ENCODE data around the gene PNPLA5. TPM values are rescaled to one million over a fixed set of nuclear protein-coding genes. Genes with fewer than 3 reads are reported as not detected.
A peak's percentile ranks its signal among the peaks of the same experiment; 100 is the strongest.

PNPLA5 gene
- total RNA-seq, 1 donor from 2014 or later: not detected

GRCh38 chr22:43926349-43926710 lies 34.5 kb upstream of the PNPLA5 start:
- H3K9me3 Mint-ChIP-seq: no peaks in the 10 kb centered on the region
- no peaks in the 10 kb centered on the region for H3K27me3 Mint-ChIP-seq
- peaks cover 14% of the 10 kb centered on the region for H3K4me1 Mint-ChIP-seq (ENCODE audit: unreplicated experiment)
- H3K4me3 Mint-ChIP-seq: no peak overlapping the region
- no peak overlapping the region for H3K27ac Mint-ChIP-seq
- TF ChIP-seq CTCF (conservative IDR thresholded peaks at IDR 0.05): no peak
- DNase-seq (ENCODE audit: extremely low spot score, unreplicated experiment): no peak
- no peaks in the 10 kb centered on the region for H3K36me3 Mint-ChIP-seq

GRCh38 chr22:43925433-43926348 lies 33.9 kb upstream of the PNPLA5 start:
- TF ChIP-seq CTCF (conservative IDR thresholded peaks at IDR 0.05): no peak
- DNase-seq (ENCODE audit: extremely low spot score, unreplicated experiment): no peak

GRCh38 chr22:43924877-43925276 lies 33.1 kb upstream of the PNPLA5 start:
- Mint-ChIP-seq H3K27ac (peak overlapping the region; percentile 71), H3K4me3 (peak overlapping the region; percentile 86), H3K9me3 (no peaks in the 10 kb centered on the region), H3K4me1 (ENCODE audit: unreplicated experiment) (peaks cover 14% of the 10 kb centered on the region), H3K27me3 (peaks cover 5% of the 10 kb centered on the region), H3K36me3 (no peaks in the 10 kb centered on the region)
- DNase-seq (ENCODE audit: extremely low spot score, unreplicated experiment): no peak
- no peak for TF ChIP-seq CTCF (conservative IDR thresholded peaks at IDR 0.05)

More at GRCh38 chr22:43925433-43926348, 33.9 kb upstream of the PNPLA5 start:
- Mint-ChIP-seq H3K27me3 (peaks cover 4% of the 10 kb centered on the region), H3K36me3 (no peaks in the 10 kb centered on the region), H3K27ac (peak overlapping the region; percentile 71), H3K9me3 (no peaks in the 10 kb centered on the region), H3K4me3 (peak overlapping the region; percentile 86), H3K4me1 (ENCODE audit: unreplicated experiment) (peaks cover 14% of the 10 kb centered on the region)

GRCh38 chr22:43923631-43924464 lies 32.0 kb upstream of the PNPLA5 start, which contains the start of gene PNPLA3:
Gene PNPLA3 (plus strand): TSS chr22:43923805. CDS start chr22:43923912, 107 bp downstream.
- Mint-ChIP-seq H3K4me1 (ENCODE audit: unreplicated experiment) (peaks cover 14% of the 10 kb centered on the region), H3K36me3 (no peaks in the 10 kb centered on the region), H3K27ac (peak within 1 kb of the TSS; percentile 82), H3K4me3 (peak within 1 kb of the TSS; percentile 92), H3K9me3 (no peaks in the 10 kb centered on the region), H3K27me3 (peaks cover 7% of the 10 kb centered on the region)
- TF ChIP-seq CTCF (conservative IDR thresholded peaks at IDR 0.05): peak; percentile 61
- DNase-seq (ENCODE audit: extremely low spot score, unreplicated experiment): peak; percentile 91

GRCh38 chr22:43923191-43923590 lies 31.4 kb upstream of the PNPLA5 start:
- Mint-ChIP-seq H3K27me3 (peaks cover 7% of the 10 kb centered on the region), H3K4me1 (ENCODE audit: unreplicated experiment) (peaks cover 14% of the 10 kb centered on the region), H3K4me3 (peak overlapping the region; percentile 92), H3K27ac (peak overlapping the region; percentile 82), H3K9me3 (no peaks in the 10 kb centered on the region), H3K36me3 (no peaks in the 10 kb centered on the region)
- no peak for DNase-seq (ENCODE audit: extremely low spot score, unreplicated experiment)
- TF ChIP-seq CTCF (conservative IDR thresholded peaks at IDR 0.05): no peak

All from type B pancreatic cell (in vitro differentiated cells).